ENCODE data around the gene PARP2.

GRCh38 chr14:20314026-20314425, 29.4 kb upstream of the PARP2 start:
- no peak for TF ChIP-seq POLR2A (IDR thresholded peaks at IDR 0.05)
- TF ChIP-seq CTCF (IDR thresholded peaks at IDR 0.05) = no peak
